GM13977 (cell line): Measurements from ENCODE around the gene BRIP1.

ENCODE experiments used
- DNase-seq: peaks from one replicate; pipeline ENCODE4 v3.0.0; 2012; ENCODE audit warnings: low spot score
- in situ Hi-C: fragments of 300-500 bp; cut with MboI; formaldehyde crosslinking; loops from one replicate; pipeline ENCODE4 v1.12.0; 2022; ENCODE audit warnings: low sequenced_read_pairs, low pct_unique_long_range_greater_than_20kb, mixed read lengths, inconsistent platforms; ENCODE audit not compliant: unreplicated experiment
- TF ChIP-seq, protein P1 (sequence below): IDR thresholded peaks from 2 replicates; pipeline ENCODE4 v1.5.1; 2012; ENCODE audit warnings: mild to moderate bottlenecking, control low read depth; ENCODE audit not compliant: insufficient read depth; ENCODE audit errors: extremely low read depth, missing control alignments

The BRIP1 gene

GRCh38 chr17:61842899-61843298, 20.4 kb downstream of the BRIP1 start:
- TF ChIP-seq, protein P1, sequence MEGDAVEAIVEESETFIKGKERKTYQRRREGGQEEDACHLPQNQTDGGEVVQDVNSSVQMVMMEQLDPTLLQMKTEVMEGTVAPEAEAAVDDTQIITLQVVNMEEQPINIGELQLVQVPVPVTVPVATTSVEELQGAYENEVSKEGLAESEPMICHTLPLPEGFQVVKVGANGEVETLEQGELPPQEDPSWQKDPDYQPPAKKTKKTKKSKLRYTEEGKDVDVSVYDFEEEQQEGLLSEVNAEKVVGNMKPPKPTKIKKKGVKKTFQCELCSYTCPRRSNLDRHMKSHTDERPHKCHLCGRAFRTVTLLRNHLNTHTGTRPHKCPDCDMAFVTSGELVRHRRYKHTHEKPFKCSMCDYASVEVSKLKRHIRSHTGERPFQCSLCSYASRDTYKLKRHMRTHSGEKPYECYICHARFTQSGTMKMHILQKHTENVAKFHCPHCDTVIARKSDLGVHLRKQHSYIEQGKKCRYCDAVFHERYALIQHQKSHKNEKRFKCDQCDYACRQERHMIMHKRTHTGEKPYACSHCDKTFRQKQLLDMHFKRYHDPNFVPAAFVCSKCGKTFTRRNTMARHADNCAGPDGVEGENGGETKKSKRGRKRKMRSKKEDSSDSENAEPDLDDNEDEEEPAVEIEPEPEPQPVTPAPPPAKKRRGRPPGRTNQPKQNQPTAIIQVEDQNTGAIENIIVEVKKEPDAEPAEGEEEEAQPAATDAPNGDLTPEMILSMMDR = no peak
- no peak for DNase-seq
- in situ Hi-C loops = loop anchor here (25.0 kb wide), 1 partner anchor 431 kb away; no protein-coding TSS in a partner anchor

DNA sequence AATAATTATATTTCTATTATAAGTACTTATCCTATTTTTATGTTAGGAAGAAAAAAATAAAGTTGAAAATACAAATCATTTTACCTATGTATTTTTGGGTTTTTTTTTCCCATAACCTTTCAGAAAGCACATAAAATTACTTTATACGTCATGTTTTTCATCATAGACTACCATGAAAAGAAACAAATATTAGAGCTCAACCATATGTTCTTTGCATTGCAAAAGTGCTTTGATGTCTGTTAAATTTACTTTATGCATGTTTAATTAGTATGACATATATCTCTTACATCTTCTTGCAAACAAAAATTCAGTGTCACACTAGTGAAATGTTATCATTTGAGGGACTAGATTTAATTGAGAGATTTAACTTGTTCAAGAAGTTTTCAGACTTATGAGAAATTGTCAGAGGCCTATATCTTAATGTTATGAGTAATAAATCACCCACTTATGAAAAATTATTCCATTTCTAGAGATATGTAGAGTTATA, 24.0 kb downstream of the BRIP1 start:
- in situ Hi-C loops = loop anchor here (5.0 to 25.0 kb wide), 2 partner anchors 197 to 427 kb away; no protein-coding TSS in a partner anchor
- TF ChIP-seq, protein P1 = no peak
- DNase-seq = no peak

DNA sequence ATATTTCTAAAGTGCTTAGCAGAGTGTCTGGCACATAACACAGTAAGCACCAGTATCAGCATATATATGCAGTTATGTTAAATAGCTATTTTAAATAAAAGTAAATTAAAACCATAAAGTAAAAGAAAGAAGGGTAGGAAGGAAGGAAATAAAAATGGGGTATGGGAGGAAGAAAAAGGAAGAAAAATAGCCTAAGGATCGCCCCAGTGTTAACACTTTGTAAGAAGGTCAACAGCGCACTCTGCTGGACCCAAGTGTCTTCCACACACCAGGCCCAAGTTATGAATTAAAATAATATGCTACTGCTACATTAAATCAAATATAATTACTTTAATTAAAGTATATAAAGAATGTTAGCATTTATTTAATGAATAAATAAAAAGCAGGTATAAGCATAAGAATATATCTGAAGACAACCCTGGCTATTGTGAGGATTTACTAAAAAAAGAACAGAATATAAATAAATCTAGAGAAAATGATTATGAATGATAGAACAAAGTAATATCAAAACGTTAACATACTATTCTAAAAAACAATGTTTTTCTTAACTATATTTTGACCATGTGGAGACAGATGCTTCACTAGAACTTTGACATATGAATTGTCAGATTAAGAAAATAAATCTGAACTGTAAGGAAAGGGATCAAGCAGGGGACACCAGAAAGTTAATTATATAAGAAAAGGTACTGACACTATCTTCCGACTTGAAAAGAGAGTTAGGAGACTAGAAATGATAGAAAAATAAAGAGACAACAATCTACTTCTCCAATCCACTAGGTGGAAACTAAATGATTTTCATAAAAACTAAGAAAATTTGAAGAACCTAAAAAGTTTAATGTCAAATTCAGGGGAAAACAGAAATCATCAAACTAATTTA, 25.9 kb downstream of the BRIP1 start:
- in situ Hi-C loops = loop anchor here (5.0 to 25.0 kb wide), 2 partner anchors 195 to 425 kb away; no protein-coding TSS in a partner anchor

GRCh38 chr17:61836266-61837174, 26.8 kb downstream of the BRIP1 start:
- TF ChIP-seq, protein P1 = no peak
- DNase-seq = no peak
- in situ Hi-C loops = loop anchor here (5.0 to 25.0 kb wide), 2 partner anchors 194 to 424 kb away; no protein-coding TSS in a partner anchor

More for the DNA sequence above, 25.9 kb downstream of the BRIP1 start:
- TF ChIP-seq, protein P1 = peak; percentile 74
- DNase-seq = peak; percentile 33

GRCh38 chr17:61835606-61836005, 27.7 kb downstream of the BRIP1 start:
- TF ChIP-seq, protein P1 = no peak
- DNase-seq = no peak
- in situ Hi-C loops = loop anchor here (5.0 to 25.0 kb wide), 2 partner anchors 193 to 423 kb away; no protein-coding TSS in a partner anchor

GRCh38 chr17:61834610-61835009, 28.7 kb downstream of the BRIP1 start:
- TF ChIP-seq, protein P1 = no peak
- in situ Hi-C loops = loop anchor here (5.0 to 25.0 kb wide), 2 partner anchors 192 to 422 kb away; no protein-coding TSS in a partner anchor
- DNase-seq = no peak
